ENCODE results near the gene SLC6A16. TPM values are rescaled to one million over a fixed set of nuclear protein-coding genes. Genes with fewer than 3 reads are reported as not detected.
"Not testable (repeated sequence)": the region's sequence is repeated elsewhere in the genome, so short reads cannot be mapped to it uniquely, and the experiment has no call there.

SLC6A16 gene
- total RNA-seq, 1 donor from 2014 or later = 3.5 TPM

GRCh38 chr19:49336482-49337266, 11.7 kb upstream of the SLC6A16 start:
- H3K4me3 Mint-ChIP-seq (ENCODE audit: unreplicated experiment) = no peak overlapping the region
- TF ChIP-seq, protein P1, sequence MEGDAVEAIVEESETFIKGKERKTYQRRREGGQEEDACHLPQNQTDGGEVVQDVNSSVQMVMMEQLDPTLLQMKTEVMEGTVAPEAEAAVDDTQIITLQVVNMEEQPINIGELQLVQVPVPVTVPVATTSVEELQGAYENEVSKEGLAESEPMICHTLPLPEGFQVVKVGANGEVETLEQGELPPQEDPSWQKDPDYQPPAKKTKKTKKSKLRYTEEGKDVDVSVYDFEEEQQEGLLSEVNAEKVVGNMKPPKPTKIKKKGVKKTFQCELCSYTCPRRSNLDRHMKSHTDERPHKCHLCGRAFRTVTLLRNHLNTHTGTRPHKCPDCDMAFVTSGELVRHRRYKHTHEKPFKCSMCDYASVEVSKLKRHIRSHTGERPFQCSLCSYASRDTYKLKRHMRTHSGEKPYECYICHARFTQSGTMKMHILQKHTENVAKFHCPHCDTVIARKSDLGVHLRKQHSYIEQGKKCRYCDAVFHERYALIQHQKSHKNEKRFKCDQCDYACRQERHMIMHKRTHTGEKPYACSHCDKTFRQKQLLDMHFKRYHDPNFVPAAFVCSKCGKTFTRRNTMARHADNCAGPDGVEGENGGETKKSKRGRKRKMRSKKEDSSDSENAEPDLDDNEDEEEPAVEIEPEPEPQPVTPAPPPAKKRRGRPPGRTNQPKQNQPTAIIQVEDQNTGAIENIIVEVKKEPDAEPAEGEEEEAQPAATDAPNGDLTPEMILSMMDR (IDR thresholded peaks at IDR 0.05) = no peak
- H3K4me1 Mint-ChIP-seq (ENCODE audit: low read depth) = peaks cover 5% of the 10 kb centered on the region
- H3K36me3 Mint-ChIP-seq (ENCODE audit: low read depth) = peaks cover 11% of the 10 kb centered on the region
- no peaks in the 10 kb centered on the region for H3K27me3 Mint-ChIP-seq (ENCODE audit: low read depth)
- no peaks in the 10 kb centered on the region for H3K9me3 Mint-ChIP-seq (ENCODE audit: low read depth)
- DNase-seq (ENCODE audit: low spot score) = no peak
- H3K27ac Mint-ChIP-seq (ENCODE audit: unreplicated experiment) = no peak overlapping the region

DNA sequence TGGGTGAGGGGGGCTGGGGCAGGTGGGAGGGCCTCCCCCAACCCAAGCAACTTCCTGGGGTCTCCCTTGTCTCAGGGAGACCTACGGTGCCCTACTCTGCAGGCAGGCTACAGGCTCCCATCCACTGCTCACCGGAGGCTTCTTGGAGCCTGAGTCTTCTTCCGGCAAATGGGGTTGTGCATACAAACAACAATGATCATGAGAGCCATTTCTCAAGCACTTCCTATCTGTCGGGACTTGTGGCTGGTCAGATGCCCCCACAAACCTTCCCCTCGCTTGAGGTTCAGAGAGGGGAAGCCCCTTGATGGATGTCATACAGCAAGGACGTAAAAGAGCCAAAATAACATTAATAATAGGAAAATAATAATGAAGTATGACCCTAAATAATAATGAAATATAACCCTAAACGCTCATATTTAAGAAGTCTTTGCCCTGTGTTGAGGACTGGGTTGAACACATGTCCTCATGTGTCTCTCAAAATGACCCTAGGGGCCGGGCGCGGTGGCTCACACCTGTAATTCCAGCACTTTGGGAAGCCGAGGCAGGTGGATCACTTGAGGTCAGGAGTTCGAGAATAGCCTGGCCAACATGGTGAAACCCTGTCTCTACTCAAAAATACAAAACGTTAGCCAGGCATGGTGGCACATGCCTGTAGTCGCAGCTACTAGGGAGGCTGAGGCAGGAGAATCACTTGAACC, 10.9 kb upstream of the SLC6A16 start:
- Mint-ChIP-seq H3K27ac (ENCODE audit: unreplicated experiment) (peak overlapping the region; percentile 71), H3K4me1 (ENCODE audit: low read depth) (peaks cover 7% of the 10 kb centered on the region), H3K36me3 (ENCODE audit: low read depth) (peaks cover 11% of the 10 kb centered on the region), H3K9me3 (ENCODE audit: low read depth) (no peaks in the 10 kb centered on the region), H3K4me3 (ENCODE audit: unreplicated experiment) (no peak overlapping the region), H3K27me3 (ENCODE audit: low read depth) (no peaks in the 10 kb centered on the region)
- TF ChIP-seq, protein P1 (IDR thresholded peaks at IDR 0.05) = no peak
- no peak for DNase-seq (ENCODE audit: low spot score)

DNA sequence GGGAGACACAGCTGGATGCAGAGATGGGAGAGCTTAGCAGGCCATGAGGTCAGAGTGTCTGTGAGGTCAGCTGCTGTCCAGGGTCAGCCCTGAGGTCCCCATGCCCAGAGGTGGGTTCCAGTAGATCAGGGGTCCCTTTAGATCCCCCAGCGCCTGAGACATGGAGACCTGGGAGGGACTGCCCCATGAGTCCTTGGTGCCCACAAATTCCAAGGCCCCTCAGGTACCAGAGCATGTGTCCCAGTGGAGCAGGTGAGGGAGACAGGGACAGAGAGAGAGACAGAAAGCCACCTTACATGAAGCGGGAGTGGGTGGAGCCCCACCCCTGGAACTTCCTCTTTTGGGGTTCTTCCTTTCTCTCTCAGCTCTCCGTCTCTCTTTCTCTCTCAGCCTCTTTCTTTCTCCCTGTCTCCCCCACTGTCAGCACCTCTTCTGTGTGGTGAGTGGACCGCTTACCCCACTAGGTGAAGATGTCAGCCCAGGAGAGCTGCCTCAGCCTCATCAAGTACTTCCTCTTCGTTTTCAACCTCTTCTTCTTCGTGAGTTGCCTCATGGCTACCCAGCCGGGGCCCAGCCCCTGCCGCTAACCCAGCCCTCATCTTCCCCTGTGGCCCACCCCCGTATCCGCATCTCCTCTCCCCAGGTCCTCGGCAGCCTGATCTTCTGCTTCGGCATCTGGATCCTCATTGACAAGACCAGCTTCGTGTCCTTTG, 10.2 kb upstream of the SLC6A16 start, which contains the start of gene CD37:
Gene CD37 (plus strand): TSS at position 336 of the 713 bp plus-strand sequence. CDS start 135 bp downstream, at position 471.
- TF ChIP-seq, protein P1 (IDR thresholded peaks at IDR 0.05) = no peak
- peaks cover 7% of the 10 kb centered on the region for H3K4me1 Mint-ChIP-seq (ENCODE audit: low read depth)
- no peak within 1 kb of the TSS for H3K4me3 Mint-ChIP-seq (ENCODE audit: unreplicated experiment)
- no peaks in the 10 kb centered on the region for H3K9me3 Mint-ChIP-seq (ENCODE audit: low read depth)
- peaks cover 7% of the 10 kb centered on the region for H3K36me3 Mint-ChIP-seq (ENCODE audit: low read depth)
- no peak for DNase-seq (ENCODE audit: low spot score)
- H3K27me3 Mint-ChIP-seq (ENCODE audit: low read depth) = no peaks in the 10 kb centered on the region
- peak within 1 kb of the TSS; percentile 71 for H3K27ac Mint-ChIP-seq (ENCODE audit: unreplicated experiment)

DNA sequence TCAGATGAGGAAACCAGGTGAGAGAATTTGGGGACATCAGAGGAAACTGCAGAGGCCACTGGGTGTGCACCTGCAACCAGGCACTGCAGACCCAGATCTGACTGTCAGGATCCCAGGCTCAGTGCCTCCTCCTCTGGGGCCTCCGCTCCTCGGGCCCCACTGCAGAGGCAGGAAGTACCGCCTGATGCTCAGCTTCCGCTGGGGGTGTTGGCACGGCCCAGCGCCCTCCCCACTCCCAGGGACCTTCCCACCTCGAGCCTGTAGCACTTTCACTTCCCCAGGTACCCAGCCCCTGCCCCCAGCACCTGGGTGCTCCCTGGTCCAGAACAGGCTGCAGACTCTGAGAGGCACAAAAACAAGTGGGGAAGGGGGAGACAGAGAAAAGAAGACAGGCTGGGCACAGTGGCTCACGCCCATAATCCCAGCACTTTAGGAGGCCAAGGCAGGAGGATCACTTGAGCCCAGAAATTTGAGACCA, 8.9 kb upstream of the SLC6A16 start:
- Mint-ChIP-seq H3K27ac (ENCODE audit: unreplicated experiment) (no peak overlapping the region), H3K36me3 (ENCODE audit: low read depth) (peaks cover 8% of the 10 kb centered on the region), H3K27me3 (ENCODE audit: low read depth) (no peaks in the 10 kb centered on the region), H3K4me3 (ENCODE audit: unreplicated experiment) (no peak overlapping the region), H3K4me1 (ENCODE audit: low read depth) (peaks cover 7% of the 10 kb centered on the region), H3K9me3 (ENCODE audit: low read depth) (no peaks in the 10 kb centered on the region)
- TF ChIP-seq, protein P1 (IDR thresholded peaks at IDR 0.05) = no peak
- no peak for DNase-seq (ENCODE audit: low spot score)

GRCh38 chr19:49333418-49333805, 8.4 kb upstream of the SLC6A16 start:
- peaks cover 7% of the 10 kb centered on the region for H3K4me1 Mint-ChIP-seq (ENCODE audit: low read depth)
- DNase-seq (ENCODE audit: low spot score) = no peak
- TF ChIP-seq, protein P1 (IDR thresholded peaks at IDR 0.05) = no peak
- no peaks in the 10 kb centered on the region for H3K27me3 Mint-ChIP-seq (ENCODE audit: low read depth)
- H3K9me3 Mint-ChIP-seq (ENCODE audit: low read depth) = no peaks in the 10 kb centered on the region
- H3K4me3 Mint-ChIP-seq (ENCODE audit: unreplicated experiment) = no peak overlapping the region
- peaks cover 8% of the 10 kb centered on the region for H3K36me3 Mint-ChIP-seq (ENCODE audit: low read depth)
- peak overlapping the region; percentile 66 for H3K27ac Mint-ChIP-seq (ENCODE audit: unreplicated experiment)

GRCh38 chr19:49332691-49333417, 7.9 kb upstream of the SLC6A16 start:
- not testable (repeated sequence) for H3K4me3 Mint-ChIP-seq (ENCODE audit: unreplicated experiment); H3K27me3 Mint-ChIP-seq (ENCODE audit: low read depth); H3K9me3 Mint-ChIP-seq (ENCODE audit: low read depth); H3K4me1 Mint-ChIP-seq (ENCODE audit: low read depth); H3K36me3 Mint-ChIP-seq (ENCODE audit: low read depth); DNase-seq (ENCODE audit: low spot score)
- H3K27ac Mint-ChIP-seq (ENCODE audit: unreplicated experiment) = peak overlapping the region; percentile 66
